ENCODE data around the gene TGFB1I1.
A peak's percentile ranks its signal among the peaks of the same experiment; 100 is the strongest.
"Not testable (repeated sequence)": the region's sequence is repeated elsewhere in the genome, so short reads cannot be mapped to it uniquely, and the experiment has no call there.

Gene TGFB1I1

DNA sequence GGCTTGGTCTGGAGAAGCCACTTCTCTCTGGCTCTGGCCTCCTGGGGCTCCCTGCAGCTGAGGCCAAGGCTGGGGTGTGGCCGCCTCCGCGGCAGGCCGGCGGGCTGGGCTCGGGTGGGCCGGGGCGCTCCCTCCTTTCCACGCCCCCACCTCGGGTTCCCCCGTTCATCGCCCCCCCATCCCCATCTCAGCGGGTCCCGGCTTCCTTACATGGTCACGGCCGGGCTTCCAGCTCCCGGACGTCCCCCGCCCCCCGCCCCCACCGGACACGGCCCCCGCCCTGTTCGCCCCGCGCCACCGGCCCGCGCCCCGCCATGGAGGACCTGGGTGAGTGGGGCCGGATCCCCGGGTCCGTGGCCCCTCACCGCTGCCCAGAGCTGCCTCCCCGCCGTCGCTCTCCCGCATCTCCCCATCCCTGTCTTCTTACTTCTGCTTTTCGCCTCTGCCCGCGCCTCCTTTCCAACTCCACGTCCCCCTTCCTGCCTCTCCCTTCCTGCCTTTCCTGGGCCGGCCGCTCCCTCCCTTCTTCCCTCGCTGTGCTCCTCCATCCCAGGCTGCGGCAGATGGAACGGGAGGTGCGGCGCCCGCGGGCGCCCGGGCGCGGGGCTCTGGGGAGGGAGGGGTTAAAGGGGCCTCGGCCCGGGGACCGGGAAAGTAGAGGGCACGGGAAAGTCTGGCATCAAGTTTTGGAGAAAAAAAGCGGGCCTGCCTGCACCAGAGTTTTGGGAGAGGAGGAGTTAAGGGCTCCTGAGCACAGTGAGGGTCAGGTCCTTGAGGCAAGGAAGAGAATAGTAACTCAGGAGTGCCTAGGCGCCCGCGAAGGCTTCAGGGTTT is at the start of gene TGFB1I1:
TGFB1I1 (plus strand) TSS at position 278 of the 834 bp plus-strand sequence; CDS start at position 315, 37 bp downstream.
- DNase-seq (ENCODE audit: low spot score) = no peak

DNA sequence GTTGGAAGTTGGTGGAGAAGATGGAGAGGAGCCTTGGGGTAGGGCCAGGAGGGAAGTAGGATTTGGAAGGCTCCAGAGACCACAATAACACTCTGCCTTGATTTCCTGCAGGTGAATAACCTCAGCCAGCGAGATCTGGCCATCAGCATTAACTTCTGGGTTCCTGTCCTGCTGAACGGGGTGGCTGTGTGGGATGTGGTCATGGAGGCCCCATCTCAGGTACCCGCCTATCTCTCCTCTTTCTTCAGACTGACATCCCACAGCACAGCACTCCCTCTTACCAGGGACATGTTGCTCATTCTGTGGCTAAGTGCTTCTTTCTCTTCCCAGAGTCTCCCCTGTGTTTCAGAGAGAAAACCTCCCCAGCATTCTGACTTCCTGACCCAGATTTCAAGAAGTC is 48.7 kb upstream of the TGFB1I1 start:
- no peak for DNase-seq (ENCODE audit: low spot score)

DNA sequence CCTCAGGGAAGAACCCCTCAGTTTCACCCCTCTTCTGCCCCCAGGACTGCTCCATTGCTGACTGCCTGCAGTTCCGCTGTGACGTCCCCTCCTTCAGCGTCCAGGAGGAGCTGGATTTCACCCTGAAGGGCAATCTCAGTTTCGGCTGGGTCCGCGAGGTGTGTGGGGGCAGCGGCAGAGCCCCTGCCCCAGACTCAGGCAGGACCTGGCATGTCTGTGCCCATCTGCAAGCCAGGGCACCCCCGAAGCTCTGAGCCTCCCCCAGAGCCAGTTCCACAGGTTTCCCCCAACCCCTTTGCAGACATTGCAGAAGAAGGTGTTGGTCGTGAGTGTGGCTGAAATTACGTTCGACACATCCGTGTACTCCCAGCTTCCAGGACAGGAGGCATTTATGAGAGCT is 48.2 kb upstream of the TGFB1I1 start:
- no peak for DNase-seq (ENCODE audit: low spot score)

DNA sequence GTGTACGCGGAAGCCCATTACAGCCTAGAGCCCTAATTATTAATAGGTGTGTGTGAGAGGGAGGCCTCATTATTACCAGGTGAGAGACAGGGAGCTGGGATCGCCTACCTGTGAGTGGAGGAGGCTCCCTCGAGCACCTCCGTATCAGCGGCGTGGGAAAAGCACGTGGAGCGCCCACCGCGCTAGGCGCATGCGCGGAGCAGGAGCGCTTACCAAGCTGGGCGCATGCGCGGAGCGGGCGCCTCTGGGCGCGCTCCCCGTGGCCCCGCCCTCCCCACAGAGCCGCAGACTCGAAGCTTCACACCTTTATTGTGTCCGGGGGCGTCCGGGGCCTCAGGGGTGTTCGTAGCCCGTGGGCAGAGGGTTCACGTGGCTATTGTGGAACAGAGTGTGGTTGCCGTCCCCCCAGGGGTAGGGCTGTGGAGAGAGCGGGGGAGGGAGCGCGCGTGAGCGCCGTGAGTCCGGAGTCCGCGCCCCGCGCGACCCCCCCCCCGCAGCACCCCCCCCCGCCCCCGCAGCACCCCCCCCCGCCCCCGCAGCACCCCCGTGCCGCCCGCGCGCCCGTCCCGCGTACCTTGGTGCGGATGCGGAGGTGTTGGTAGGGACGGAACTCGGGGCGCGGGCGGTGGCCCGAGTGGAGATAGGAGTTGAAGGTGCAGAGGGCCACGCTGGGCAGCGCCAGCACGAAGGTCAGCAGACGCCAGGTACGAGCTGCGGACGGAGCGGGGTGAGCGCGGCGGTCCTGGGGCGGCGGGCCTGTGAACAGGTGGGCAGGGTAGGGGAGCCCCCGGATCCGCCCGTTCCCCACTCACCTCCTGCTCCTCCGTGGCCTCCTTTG is 44.3 kb upstream of the TGFB1I1 start:
- DNase-seq (ENCODE audit: low spot score) = no peak

DNA sequence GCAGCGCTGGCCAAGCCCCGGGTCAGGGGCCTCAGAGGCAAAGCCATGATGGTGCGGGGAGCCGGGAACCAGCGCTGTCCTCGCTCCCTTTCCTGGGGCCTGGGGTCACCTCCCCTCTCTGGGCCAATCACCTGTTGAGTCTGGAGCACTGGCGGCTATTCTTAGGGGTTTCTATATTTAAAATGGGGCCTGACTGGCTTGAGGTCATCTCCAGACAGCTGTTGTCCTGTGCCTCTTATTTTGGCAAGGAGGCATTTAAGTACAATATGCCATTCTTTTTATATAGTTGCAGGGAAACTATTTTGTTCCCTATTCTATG is 43.7 kb upstream of the TGFB1I1 start, which contains the start of gene COX6A2:
COX6A2 (minus strand) TSS at position 82 of the 319 bp plus-strand sequence; CDS start at position 47, 35 bp downstream.
- DNase-seq (ENCODE audit: low spot score) = no peak

DNA sequence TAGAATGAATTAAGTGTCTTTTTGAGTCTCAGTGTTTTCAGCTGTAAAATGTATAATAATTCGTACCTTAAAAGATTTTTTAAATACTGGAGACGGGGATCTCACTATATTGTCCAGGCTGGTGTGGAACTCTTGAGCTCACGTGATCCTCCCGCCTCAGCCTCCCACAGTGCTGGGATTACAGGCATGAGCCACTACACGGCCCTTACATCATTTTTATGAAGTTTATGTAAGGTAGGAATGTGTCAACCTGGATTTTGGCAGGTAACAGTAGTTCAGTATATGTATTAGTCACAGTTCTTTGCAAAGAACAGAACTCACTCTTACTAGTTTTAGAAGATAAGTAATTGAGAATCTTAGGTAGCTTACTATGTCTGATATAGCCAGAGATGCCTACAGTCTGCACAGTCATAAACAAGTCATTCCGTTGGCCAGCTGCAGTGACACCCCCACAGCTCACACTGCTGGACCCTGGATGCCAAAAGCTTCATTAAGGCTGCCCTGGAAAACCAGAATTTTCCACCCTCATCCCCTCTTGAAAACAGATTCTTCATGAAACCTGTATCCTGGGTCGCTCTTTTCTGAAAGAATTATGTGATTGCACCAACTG is 43.2 kb upstream of the TGFB1I1 start:
- no peak for DNase-seq (ENCODE audit: low spot score)

DNA sequence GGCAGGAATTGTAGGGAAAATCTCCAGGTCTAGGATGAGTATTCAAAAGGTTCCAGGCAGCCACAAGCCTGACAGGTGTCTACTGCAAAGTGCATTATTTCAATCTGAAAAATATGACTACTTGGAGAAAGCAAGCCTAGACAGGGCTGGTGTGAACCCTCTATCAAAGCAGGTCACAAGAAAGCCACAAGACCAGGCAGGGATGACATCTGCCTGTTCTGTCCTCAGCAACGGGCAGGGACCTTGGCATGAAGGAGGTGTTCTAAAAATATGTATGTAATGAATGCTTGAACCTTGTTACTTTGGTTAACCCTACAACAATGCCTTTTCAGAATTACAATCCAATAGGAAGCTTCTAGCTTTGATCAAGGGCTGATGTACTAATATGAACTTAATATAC is 42.6 kb upstream of the TGFB1I1 start:
- no peak for DNase-seq (ENCODE audit: low spot score)

DNA sequence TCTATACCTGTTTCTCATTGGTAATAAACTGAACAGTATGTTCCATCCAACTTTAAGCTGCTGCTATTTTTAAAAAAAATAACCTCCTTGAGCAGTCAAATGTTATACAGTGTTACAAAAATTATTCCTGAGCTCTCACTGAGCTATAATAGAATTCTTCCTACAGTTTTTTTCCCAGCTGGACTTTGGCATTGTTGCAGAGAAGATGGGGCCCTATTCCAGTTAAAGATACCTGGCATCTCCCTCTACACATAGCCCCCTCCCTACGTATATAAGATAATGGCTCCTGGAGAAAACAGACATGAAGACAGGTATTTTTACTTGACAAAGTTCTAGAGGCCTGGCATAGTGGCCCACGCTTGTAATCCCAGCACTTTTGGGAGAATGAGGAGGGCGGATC is 42.2 kb upstream of the TGFB1I1 start:
- no peak for DNase-seq (ENCODE audit: low spot score)

DNA sequence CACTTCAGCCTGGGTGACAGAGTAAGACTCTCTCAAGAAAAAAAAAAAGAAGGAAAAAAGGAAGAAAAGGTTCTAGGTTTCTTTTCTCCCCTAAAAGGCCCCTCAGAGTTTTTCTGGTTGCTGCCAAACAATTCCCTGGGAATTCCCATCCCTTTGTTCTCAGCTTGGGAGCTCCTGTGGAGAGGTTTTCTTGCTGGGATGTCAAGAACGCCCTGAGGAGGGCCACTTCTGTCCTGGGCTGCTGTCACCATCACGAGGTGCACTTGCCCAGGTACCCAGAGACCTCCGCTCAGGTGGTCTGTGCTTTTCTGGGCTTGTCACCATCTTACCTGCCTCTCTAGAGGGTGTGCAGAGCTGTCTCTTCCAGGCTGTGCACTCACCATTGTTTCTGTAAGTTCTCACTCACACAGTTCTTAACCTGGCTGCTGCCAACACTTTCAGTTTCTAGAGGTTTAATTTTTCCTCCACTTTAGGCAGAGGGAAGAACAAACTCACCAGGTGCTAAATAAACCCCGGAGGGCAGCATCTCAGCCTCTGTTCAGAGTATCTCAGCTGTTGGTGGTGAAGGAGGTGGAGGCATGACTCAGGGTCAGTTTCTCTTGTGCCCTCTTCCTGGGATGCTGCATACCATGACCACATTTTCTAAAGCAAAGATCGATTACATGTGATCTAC is 41.4 kb upstream of the TGFB1I1 start:
- DNase-seq (ENCODE audit: low spot score) = no peak

DNA sequence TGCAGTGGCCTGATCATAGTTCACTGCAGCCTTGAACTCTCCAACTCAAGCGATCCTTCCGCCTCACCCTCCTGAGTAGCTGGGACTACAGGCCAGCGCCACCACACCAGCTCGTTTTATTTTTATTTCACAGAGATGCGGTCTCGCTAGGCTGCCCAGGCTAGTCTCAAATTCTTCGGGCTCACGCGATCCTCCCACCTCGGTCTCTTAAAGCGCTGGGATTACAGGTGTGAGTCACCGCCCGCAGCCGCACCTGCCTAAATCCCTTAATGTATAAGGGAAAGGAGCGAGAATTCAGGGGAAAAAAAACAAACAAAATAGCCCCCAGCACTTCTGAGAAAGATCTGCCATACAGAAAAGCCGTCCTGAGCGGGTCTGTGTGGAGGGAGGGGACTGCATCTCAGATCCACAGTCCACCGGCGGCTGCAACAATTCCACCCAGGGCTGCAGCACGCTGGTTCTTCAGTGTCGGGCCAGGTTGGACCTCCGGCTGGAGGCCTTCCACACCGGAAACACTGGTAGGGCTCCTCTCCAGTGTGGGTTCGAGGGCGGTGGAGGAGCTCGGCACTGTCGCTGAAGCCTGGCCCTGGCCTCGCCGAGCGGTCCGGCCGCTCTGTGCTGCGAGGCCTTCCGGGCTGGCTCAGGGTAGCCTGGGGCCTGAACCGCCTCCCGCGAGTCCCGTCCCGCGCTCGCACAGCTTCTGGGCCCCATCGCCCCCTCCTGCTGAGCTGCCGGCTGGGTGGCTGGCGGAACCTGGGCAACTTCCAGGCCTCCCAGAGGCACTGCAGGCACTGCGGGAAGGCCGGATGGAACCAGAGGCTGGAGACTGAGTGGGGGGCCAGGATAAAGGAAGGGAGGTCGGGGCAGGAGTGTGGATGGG is 36.4 kb upstream of the TGFB1I1 start:
- no peak for DNase-seq (ENCODE audit: low spot score)

DNA sequence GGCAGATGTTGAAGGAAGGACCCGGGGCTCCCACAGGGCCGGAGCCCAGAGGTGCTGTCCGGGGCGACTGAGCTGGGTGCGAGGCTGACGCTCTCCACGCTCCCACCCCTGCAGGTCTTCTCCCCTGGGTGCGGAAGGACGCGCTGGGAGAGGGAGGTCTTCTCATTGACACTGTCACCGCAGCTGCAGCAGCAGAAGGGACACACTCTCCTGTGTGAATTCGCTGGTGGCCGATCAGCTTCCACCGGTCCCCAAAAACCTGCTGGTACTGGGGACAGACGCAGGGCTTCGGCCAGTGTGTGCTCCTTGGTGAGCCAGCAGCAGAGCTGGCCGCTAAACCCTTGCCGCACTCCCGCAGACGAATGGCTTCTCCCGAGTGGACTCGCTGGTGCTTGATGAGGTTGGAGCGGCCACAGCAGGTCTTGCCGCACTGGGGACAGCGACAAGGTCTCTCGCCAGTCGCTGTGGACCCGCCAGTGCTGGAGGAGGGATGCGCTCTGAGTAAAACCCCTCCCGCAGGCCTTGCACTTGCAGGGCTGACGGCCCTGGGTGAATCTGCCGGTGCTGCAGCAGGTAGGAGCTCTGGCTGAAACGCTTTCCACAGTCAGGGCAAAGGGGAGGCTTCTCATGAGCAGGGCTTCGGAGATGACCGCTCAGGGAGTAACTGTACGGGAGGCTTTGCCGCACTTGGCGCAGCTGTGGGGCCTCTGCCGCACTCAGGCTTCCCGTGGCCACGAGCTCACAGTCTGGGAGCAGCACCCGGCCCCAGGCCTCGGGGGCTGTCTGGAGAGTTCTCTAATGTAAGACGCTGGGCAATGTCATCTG is 35.5 kb upstream of the TGFB1I1 start:
- DNase-seq (ENCODE audit: low spot score) = no peak

DNA sequence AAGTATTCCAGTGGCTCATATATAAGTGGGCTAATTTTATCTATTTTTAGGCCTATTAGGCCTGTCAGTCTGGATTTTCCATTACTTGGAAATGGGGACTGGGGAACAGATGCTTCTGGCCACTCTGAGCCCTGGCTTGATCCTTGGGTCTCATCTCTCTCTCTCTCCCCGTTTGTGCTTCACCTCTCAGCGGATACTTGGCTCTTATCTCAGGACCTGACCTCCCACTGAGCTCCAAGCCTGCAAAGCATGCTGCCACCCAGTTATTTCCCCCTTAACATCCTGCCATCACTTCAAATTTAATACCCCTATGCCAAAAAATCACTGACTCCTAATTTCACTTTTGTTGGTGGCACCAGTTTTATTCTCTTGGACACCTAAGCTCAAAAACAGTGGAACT is 33.5 kb upstream of the TGFB1I1 start:
- no peak for DNase-seq (ENCODE audit: low spot score)

DNA sequence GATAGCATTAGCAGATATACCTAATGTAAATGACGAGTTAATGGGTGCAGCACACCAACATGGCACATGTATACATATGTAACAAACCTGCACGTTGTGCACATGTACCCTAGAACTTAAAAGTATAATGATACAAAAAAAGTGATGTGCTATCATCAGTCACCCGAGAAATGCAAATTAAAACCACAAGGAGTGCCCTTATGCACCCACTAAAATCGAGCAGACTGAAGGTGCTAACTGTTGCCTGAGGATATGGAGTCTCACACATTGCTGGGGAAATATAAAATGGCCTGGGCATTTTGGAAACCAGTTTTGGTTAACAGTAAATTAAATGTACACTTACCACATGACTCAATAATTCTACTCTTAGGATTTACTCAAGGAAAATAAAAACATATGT is 32.9 kb upstream of the TGFB1I1 start:
- DNase-seq (ENCODE audit: low spot score) = not testable (repeated sequence)

DNA sequence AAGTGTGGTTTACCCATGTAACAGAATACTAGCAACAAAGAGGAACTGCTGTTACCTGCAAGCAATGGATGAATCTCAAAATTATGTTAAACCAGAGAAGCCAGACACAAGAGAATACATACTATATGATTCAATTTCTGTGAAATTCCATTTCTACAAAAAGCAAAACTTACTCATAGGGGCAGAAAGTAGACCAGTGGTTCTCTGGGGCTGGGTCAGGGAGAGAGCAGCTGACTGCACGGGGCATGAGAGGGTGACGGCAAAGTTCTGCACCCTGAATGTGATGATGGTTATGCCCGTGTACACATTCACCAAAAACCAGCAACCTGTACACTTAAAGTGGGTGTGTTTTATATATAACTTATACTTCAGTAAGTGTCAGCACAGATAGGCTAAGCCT is 32.4 kb upstream of the TGFB1I1 start:
- no peak for DNase-seq (ENCODE audit: low spot score)

DNA sequence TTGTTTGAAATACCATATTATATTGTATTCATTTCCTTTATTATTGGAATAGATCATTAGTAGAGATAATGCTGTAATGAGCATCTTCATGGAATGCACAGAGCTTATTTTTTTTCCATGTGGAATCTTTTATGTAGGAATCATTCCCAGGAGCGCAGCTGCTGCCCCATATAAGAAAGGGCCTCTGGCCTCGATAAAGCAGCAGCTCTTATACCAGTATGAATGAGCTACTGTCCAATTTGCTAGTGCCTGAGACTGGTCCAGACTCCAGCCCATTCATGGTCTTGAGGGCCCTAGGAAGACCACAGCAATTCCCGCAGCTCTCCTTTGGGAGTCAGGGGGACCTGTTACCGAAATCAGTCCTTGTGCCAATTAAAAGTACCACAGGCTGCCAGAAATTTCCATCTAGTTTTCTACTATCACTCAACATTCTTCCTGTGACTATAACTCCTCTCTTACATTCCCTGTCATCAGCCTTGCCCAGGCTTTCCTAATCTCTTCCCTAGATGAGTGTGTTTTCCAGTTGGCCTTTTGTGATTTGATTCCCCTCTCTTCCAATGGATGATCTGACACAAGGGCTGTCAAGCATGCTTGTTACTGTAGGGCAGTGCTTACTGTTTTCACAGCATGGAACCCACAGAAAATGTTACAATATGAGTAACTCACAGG is 31.3 kb upstream of the TGFB1I1 start:
- no peak for DNase-seq (ENCODE audit: low spot score)

DNA sequence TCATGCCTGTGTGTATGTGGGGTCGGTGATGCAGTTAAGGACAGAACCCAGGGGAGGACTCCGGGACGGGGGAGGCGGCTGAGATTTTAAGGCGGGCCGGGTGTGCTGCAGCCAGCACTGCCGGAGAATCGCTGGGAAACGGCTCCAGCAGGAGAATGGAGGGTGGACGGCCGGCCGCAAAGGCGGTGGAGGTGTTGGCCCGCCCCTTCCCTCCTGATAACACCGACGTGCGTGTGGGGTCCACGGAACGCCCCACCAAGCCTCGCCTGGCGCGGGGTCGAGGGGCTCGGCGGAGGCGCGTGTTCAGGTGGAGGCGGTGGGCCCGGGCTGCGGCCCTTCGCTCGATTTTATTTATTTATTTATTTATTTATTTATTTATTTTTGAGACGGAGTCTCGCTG is 30.0 kb upstream of the TGFB1I1 start:
- no peak for DNase-seq (ENCODE audit: low spot score)

DNA sequence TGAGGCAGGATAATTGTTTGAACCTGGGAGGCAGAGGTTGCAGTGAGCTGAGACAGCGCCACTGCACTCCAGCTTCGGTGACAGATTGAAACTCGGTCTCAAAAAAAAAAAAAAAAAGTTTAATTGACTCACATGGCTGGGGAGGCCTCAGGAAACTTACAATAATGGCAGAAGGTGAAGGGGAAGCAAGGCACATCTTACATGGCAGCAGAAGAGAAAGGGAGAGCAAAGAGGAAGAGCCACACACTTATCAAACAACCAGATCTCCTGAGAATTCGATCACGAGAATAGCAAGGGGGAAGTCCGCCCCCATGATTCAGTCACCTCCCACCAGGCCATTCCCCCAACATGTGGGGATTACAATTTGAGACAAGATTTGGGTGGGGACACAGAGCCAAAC is 26.0 kb upstream of the TGFB1I1 start:
- not testable (repeated sequence) for DNase-seq (ENCODE audit: low spot score)

DNA sequence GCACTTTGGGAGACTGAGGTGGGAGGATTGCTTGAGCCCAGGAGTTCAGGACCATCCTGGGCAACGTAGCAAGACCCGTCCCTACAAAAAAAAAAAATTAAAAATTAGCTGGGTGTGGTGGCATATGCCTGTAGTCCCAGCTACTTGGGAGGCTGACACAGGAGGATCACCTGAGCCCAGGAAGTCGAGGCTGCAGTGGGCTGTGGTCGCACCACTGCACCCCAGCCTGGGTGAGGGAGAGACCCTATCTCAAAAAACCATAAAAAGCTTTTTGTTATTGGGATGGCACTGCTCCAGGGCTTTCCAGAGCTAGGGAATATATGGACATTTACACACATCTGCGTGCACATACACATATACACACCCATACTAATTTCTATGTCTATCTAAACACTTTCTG is 20.8 kb upstream of the TGFB1I1 start:
- DNase-seq (ENCODE audit: low spot score) = no peak

DNA sequence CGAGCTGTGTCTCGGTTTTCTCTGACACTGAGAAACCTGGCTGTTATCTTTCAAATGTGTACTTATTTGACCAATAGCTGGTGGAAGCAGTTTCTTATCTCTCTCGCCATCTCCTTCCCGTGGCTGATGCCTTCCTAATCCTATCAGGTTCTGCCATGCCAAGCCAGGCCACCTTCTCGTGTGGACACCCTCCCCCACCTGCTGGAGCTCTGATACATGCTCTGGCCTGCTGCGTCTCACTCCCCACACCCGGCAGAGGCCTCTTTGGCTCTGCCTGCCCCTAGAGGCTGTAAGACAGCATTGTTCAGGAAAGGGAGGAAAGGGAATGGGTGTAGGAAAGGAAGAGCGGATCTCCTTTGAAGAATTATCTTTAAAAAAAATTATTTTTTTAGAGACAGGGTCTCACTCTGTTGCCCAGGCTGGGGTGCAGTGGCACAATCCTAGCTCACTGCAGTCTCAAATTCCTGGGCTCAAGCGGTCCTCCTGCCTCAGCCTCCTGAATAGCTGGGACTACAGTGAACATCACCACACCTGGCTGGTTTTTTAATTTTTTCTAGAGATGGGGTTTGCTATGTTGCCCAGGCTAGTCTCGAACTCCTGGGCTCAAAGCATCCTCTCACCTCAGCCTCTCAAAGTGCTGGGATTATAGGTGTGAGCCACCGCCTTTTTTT is 20.1 kb upstream of the TGFB1I1 start:
- peak; percentile 69 for DNase-seq (ENCODE audit: low spot score)
